Right hindlimb (tissue), 1 donor: Measurements from ENCODE around the gene U2AF2.

Source experiments
- DNase-seq: peaks from one replicate; pipeline ENCODE4 v3.0.0-alpha.2; 2018

The U2AF2 gene

GRCh38 chr19:55654868-55655647 is at the start of gene U2AF2:
TSS of gene U2AF2 (plus strand) at chr19:55655035. CDS start at chr19:55655105, 70 bp downstream.
- peak; percentile 98 for DNase-seq

- peak; percentile 99 for DNase-seq
These were observed 49.6 kb upstream of the U2AF2 start for GRCh38 chr19:55605207-55605636.

GRCh38 chr19:55605637-55606470 is 49.0 kb upstream of the U2AF2 start, which contains the start of gene ZNF865:
TSS of gene ZNF865 (plus strand) at chr19:55605647. CDS start at chr19:55613619, 7,972 bp downstream.
- DNase-seq = peak; percentile 86

GRCh38 chr19:55606471-55606787 is 48.4 kb upstream of the U2AF2 start:
- DNase-seq = no peak

GRCh38 chr19:55606817-55607216 is 48.0 kb upstream of the U2AF2 start:
- no peak for DNase-seq

GRCh38 chr19:55609326-55609725 is 45.5 kb upstream of the U2AF2 start:
- no peak for DNase-seq

GRCh38 chr19:55611300-55611982 is 43.4 kb upstream of the U2AF2 start:
- no peak for DNase-seq

- no peak for DNase-seq
These were observed 42.7 kb upstream of the U2AF2 start for GRCh38 chr19:55611983-55612645.

GRCh38 chr19:55613396-55613795 is 41.4 kb upstream of the U2AF2 start:
- no peak for DNase-seq

- no peak for DNase-seq
These were observed 40.7 kb upstream of the U2AF2 start for GRCh38 chr19:55613930-55614710.

GRCh38 chr19:55614711-55615542 is 39.9 kb upstream of the U2AF2 start:
- DNase-seq = no peak

GRCh38 chr19:55615543-55616394 is 39.1 kb upstream of the U2AF2 start:
- no peak for DNase-seq

- no peak for DNase-seq
These were observed 38.4 kb upstream of the U2AF2 start for GRCh38 chr19:55616395-55616875.

GRCh38 chr19:55617426-55617825 is 37.4 kb upstream of the U2AF2 start:
- no peak for DNase-seq

GRCh38 chr19:55618426-55618825 is 36.4 kb upstream of the U2AF2 start:
- DNase-seq = no peak

- DNase-seq = no peak
These were observed 35.5 kb upstream of the U2AF2 start for GRCh38 chr19:55619286-55619685.

GRCh38 chr19:55620410-55621204 is 34.2 kb upstream of the U2AF2 start:
- no peak for DNase-seq

- DNase-seq = no peak
These were observed 33.6 kb upstream of the U2AF2 start for GRCh38 chr19:55621205-55621672.

- no peak for DNase-seq
These were observed 33.1 kb upstream of the U2AF2 start for GRCh38 chr19:55621673-55622231.
